Gastroesophageal sphincter (tissue), 4 donors: ENCODE data around the gene TXK. TPM values are rescaled to one million over a fixed set of nuclear protein-coding genes. Genes with fewer than 3 reads are reported as not detected.

Source experiments
- ATAC-seq: fragments of 150-250 bp; one replicate; pipeline ENCODE4 v1.9.1; 2016; ENCODE audit warnings: mild to moderate bottlenecking, moderate library complexity
- H3K27ac ChIP-seq, 4 donors: fragments of 200-600 bp; sonication (generic) in 3 of 4; 1 replicate in 3 of 4; 2 replicates in 1 of 4; pipeline ENCODE4 v1.5.1; 2016 to 2019
- H3K27me3 ChIP-seq: fragments of 200-600 bp; sonication (generic); one replicate; pipeline ENCODE4 v1.5.1; 2019
- H3K36me3 ChIP-seq, 2 donors: fragments of 200-600 bp; sonication (generic); one replicate each; pipeline ENCODE4 v1.5.1; 2019; ENCODE audit warnings: control low read depth in 1 of 2
- H3K4me1 ChIP-seq, 3 donors: fragments of 200-600 bp; sonication (generic); 1 replicate in 2 of 3; 2 replicates in 1 of 3; pipeline ENCODE4 v1.5.1; 2016 to 2019; ENCODE audit warnings: control low read depth in 2 of 3
- H3K4me3 ChIP-seq, 2 donors: fragments of 200-600 bp; sonication (generic); one replicate each; pipeline ENCODE4 v1.5.1; 2019; ENCODE audit warnings: mild to moderate bottlenecking in 1 of 2, moderate library complexity in 1 of 2
- H3K9me3 ChIP-seq, 3 donors: fragments of 200-600 bp; sonication (generic); one replicate each; pipeline ENCODE4 v1.5.1; 2017 to 2019; ENCODE audit warnings: control low read depth in 2 of 3
- EP300 ChIP-seq: sonication (generic); formaldehyde crosslinking; IDR thresholded peaks from one replicate; pipeline ENCODE4 v1.6.1; 2017; ENCODE audit warnings: antibody characterized with exemption, mild to moderate bottlenecking
- POLR2A ChIP-seq, 2 donors: fragments of 450-650 bp; IDR thresholded peaks; one replicate each; pipeline ENCODE4 v1.6.1; 2017; ENCODE audit warnings: antibody characterized with exemption in 2 of 2, mild to moderate bottlenecking in 2 of 2, moderate library complexity in 1 of 2
- POLR2AphosphoS5 ChIP-seq: sonication (generic); formaldehyde crosslinking; IDR thresholded peaks from one replicate; pipeline ENCODE4 v1.6.1; 2017; ENCODE audit warnings: antibody characterized with exemption
- WGBS, 2 donors: methylation state at CpG; one replicate each; pipeline ENCODE4 v1.1.5; 2018; ENCODE audit warnings: low coverage in 1 of 2; 5-methylcytosine and 5-hydroxymethylcytosine counted together
- total RNA-seq, 4 donors: library from RNA; depleted of rRNA; stranded (reverse); fragments of >200 nt; gene quantifications; one replicate each; pipeline ENCODE4 v1.1.0, GENCODE V29; 2016
- TF ChIP-seq, protein P1 (sequence below), 4 experiments: fragments of 200-600 bp in 2 of 4; fragments of 450-650 bp in 2 of 4; sonication (generic) in 1 of 4; IDR thresholded peaks; one replicate each; pipeline ENCODE4 v1.5.1; 2017 to 2019; ENCODE audit warnings: antibody characterized with exemption in 4 of 4, mild to moderate bottlenecking in 2 of 4, moderate library complexity in 2 of 4

TXK gene
- under 1 TPM in 3 of 4 donors, not detected in 1; 0.32 to 0.81 (median 0.39) TPM for total RNA-seq

- H3K9me3 ChIP-seq = no peaks in the 10 kb centered on the region
- no peak within 1 kb of the TSS for H3K27ac ChIP-seq
- TF ChIP-seq, protein P1, sequence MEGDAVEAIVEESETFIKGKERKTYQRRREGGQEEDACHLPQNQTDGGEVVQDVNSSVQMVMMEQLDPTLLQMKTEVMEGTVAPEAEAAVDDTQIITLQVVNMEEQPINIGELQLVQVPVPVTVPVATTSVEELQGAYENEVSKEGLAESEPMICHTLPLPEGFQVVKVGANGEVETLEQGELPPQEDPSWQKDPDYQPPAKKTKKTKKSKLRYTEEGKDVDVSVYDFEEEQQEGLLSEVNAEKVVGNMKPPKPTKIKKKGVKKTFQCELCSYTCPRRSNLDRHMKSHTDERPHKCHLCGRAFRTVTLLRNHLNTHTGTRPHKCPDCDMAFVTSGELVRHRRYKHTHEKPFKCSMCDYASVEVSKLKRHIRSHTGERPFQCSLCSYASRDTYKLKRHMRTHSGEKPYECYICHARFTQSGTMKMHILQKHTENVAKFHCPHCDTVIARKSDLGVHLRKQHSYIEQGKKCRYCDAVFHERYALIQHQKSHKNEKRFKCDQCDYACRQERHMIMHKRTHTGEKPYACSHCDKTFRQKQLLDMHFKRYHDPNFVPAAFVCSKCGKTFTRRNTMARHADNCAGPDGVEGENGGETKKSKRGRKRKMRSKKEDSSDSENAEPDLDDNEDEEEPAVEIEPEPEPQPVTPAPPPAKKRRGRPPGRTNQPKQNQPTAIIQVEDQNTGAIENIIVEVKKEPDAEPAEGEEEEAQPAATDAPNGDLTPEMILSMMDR (IDR thresholded peaks at IDR 0.05) = no peak
- TF ChIP-seq POLR2AphosphoS5 (no peak), EP300 (no peak)
- H3K36me3 ChIP-seq = peaks cover 0 to 37% of the 10 kb centered on the region in 2 donors
- no peaks in the 10 kb centered on the region for H3K27me3 ChIP-seq
- no peak within 1 kb of the TSS for H3K4me3 ChIP-seq
- no peaks in the 10 kb centered on the region for H3K4me1 ChIP-seq
- ATAC-seq = no peak
- 85 to 100% methylated on average over 3 to 5 of the region's 5 CpGs for WGBS, 2 donors
Measured at GRCh38 chr4:48134081-48134480, at the start of gene TXK. Gene TXK, minus strand, starts transcription at chr4:48134250. Its CDS starts 80 bp downstream, at chr4:48134170.

DNA sequence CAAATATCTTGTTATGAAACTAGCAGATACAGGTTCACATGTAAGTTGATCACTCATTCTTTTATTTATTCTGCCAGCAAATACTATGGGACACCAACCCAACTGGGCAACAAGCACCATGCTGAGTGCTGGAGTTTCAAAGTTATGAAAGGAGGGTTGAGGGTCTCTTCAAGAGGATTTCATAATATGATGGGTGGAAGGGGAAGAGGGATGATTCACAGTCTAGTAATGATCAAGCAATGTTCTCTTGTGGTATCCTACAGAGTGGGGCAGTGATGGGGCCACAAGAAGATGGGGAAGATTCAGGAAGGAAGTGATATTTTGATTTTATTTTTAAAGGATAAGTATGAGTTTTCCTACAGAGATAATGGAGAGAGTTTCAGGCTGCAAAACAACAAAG is 46.2 kb upstream of the TXK start:
- Histone ChIP-seq H3K9me3 (no peaks in the 10 kb centered on the region), H3K4me1 (no peaks in the 10 kb centered on the region), H3K27ac (no peak overlapping the region), H3K36me3 (no peaks in the 10 kb centered on the region), H3K27me3 (no peaks in the 10 kb centered on the region), H3K4me3 (no peak overlapping the region)
- TF ChIP-seq, protein P1 (IDR thresholded peaks at IDR 0.05) = no peak
- no peak for TF ChIP-seq POLR2A (IDR thresholded peaks at IDR 0.05)
- TF ChIP-seq EP300 = no peak
- TF ChIP-seq POLR2AphosphoS5 = no peak
- ATAC-seq = no peak

DNA sequence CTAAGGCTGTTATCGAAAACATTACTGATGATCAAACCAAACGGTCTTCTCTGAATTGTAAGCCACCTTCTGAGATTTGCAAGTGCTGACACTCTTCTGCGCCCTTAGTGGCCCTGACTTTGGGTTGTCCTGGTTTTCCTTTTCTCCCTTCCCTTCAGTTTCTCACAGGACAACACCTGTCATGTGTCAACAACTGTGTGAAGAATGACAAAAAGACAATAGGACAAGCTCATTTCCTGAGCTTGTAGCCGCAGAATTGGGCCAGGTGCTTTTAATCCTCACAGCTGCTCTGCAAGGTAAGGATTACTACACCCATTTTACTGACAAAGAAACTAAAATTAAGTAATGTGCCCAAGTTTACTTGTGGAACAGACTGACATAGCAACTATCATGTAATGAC is 44.9 kb upstream of the TXK start:
- ATAC-seq = no peak
- Histone ChIP-seq H3K4me1 (no peaks in the 10 kb centered on the region), H3K27me3 (no peaks in the 10 kb centered on the region), H3K9me3 (no peaks in the 10 kb centered on the region), H3K4me3 (no peak overlapping the region), H3K36me3 (no peaks in the 10 kb centered on the region), H3K27ac (no peak overlapping the region)
- TF ChIP-seq, protein P1 (IDR thresholded peaks at IDR 0.05) = no peak
- 62 to 65% methylated on average over 2 to 4 of the region's 4 CpGs for WGBS, 2 donors

DNA sequence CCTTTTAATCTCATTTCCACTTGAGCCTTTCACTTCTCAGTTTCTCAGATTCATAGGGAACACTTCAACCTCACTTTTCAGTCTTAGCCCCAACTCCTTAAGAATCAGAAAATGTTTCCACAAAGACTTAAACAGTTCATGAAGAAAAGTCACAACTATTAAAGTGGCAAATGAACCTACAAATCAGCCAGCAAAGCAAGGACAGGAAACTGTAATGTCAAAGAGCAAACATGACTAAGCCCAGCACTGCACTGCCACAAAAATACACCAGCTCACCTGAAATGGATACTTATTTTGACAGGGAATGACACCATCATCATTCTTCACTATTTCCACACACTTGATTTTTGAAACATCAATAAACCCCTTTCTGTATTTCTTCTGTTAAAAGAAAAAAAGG is 41.8 kb upstream of the TXK start:
- Histone ChIP-seq H3K4me3 (no peak overlapping the region), H3K4me1 (peaks cover 0 to 8% (median 3%) of the 10 kb centered on the region in 3 donors), H3K9me3 (no peaks in the 10 kb centered on the region), H3K27ac (no peak overlapping the region), H3K36me3 (no peaks in the 10 kb centered on the region), H3K27me3 (no peaks in the 10 kb centered on the region)
- TF ChIP-seq EP300 = no peak
- TF ChIP-seq POLR2A (IDR thresholded peaks at IDR 0.05) = no peak
- TF ChIP-seq, protein P1 (IDR thresholded peaks at IDR 0.05) = no peak
- TF ChIP-seq POLR2AphosphoS5 = no peak
- ATAC-seq = no peak

GRCh38 chr4:48175328-48175727 is 41.3 kb upstream of the TXK start:
- H3K27me3 ChIP-seq = no peaks in the 10 kb centered on the region
- no peaks in the 10 kb centered on the region for H3K36me3 ChIP-seq
- TF ChIP-seq, protein P1 (IDR thresholded peaks at IDR 0.05) = no peak
- TF ChIP-seq POLR2A (IDR thresholded peaks at IDR 0.05) (no peak), EP300 (no peak), POLR2AphosphoS5 (no peak)
- peaks cover 0 to 8% (median 3%) of the 10 kb centered on the region in 3 donors for H3K4me1 ChIP-seq
- no peak overlapping the region for H3K27ac ChIP-seq
- H3K4me3 ChIP-seq = no peak overlapping the region
- ATAC-seq = no peak
- H3K9me3 ChIP-seq = no peaks in the 10 kb centered on the region
- 53 to 88% methylated on average over 5 to 7 of the region's 7 CpGs for WGBS, 2 donors
